GM18498 (cell line): ENCODE results near the gene SHF.
A peak's percentile ranks its signal among the peaks of the same experiment; 100 is the strongest.

ENCODE experiments used
- ATAC-seq: cut with Tn5 transposase; IDR thresholded peaks from one replicate; pipeline ENCODE4 v1.9.1; 2021; ENCODE audit warnings: mild to moderate bottlenecking, moderate library complexity; ENCODE audit not compliant: unreplicated experiment

The SHF gene

DNA sequence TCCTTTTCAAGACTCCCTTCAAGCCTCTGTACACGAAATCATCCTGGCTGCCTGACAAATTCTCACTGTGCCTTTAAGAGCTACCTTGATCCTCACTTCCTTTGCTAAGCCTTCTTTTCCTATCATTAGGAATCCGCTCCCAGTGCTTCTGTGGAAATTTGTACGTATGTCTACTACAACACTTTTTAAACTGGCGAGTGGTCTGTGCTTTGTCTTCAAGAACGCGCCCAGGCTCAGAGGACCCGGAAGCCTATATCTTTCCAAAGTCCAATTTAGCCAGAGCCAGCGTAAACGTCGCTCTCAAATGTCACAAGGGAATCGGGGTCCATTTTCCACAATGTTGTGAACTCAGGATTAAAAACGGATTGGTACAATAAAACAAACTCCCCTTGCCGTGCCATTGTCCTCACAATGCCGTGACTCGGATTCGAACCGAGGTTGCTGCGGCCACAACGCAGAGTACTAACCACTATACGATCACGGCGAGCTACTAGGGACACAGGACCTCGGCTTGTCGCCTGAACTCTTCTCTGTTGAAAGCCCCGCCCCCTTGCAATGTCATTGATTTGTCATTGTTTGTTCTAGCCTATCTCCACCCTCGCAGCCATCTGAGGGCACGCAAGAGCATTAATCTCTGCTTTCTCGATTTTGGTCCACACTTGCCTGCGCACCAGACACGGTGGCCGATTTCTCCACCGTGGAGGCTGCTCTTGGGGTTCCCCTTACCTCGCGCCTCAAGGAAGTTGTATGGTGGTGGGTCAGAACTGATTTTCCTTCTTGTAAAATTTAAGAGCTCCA lies 12.4 kb upstream of the SHF start:
- ATAC-seq = peak; percentile 42

- peak; percentile 8 for ATAC-seq
Observed at GRCh38 chr15:45199136-45199810, 11.5 kb upstream of the SHF start.

GRCh38 chr15:45198337-45199135 lies 10.8 kb upstream of the SHF start:
- peak; percentile 62 for ATAC-seq

- ATAC-seq = no peak
Observed at GRCh38 chr15:45197512-45197911, 9.7 kb upstream of the SHF start.

DNA sequence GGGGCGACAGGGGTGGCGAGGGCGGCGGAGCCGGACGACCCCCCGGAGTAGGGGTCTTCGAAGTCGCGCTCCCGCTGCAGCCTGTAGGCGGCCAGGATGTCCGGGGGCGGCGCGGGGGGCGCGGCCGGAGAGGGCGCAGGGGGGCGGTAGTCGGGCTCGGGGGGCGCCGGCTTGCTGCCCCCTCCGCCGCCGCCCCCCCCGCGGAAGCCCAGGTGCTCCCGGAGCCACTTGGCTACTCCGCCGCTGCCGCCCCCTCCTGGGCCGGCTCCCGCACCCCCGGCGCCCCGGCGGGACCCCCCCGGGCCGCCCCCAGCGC lies 230 bp downstream of the SHF start:
- no peak for ATAC-seq

DNA sequence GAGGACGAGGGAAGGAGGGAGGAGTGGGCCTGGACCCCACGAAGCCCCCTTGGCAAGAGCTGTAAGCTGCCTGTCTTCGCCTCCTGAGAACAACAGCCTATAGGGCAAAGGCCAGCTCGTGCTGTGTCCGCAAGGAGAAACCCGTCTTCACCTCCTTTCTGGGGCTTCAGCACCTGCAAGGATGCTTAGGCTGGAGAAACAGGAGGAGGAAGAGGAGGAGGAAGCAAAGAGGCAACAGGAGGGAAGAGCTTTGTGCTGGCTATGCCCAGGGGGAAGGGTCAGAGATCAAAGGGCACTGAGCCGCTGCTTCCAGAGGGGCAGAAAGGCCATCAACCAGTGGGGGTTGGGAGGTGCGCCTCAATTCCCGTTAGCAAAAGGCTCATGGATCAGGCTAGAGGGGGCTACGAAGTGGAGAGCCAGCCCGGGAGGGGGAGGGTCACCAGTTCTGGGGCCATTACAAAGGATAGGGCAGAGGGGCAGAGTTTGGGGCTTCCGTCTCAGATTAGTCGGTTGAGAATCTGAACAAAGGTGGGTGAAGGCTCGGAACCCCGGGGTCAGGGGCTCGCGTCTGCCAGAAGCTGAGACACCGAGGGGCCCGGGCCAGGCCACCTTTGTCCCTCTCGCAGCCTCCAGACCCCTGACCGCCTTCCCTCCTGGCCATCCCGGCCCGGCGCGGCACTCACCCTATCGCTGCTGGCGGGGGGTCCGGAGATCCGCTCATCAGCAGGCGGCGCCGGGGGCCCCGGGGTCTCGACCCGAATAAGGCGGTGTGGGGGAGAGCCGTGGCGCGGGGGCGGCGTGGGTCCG lies 792 bp downstream of the SHF start:
- no peak for ATAC-seq

- ATAC-seq = no peak
Observed at GRCh38 chr15:45185903-45186770, 1.6 kb downstream of the SHF start.

DNA sequence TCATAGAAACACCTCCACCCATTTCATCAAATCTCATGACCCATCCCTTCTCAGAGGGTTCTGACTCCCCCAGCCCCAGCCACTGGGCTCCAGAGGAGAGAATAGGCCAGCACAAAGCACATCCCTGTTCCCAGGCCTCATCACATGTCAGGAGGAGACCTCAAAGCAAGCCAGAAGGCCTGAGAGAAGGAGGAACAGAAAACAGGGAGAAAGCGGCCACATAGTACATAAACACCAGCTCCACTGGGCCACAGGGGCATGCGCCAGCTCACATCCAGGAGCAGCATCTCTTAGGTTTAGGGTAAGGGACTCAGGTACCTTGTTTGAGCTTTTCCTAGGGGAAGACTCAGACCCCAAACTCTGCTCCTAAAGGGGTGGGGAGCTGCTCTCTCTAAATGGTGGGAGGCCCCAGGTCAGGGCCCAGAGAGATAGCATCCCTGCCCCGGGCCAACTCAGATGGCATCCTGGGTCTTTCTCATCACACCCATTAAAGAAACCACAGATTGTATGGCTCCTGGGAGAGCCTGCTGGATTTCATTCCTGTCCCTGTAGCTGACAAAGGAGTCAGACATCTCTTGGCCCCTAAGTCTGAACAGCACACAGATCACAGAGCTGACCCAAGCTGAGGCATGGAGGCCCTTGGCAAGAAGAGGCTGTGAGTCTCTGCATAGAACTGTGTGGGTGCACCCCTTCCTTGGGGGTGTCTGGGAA lies 2.5 kb downstream of the SHF start:
- no peak for ATAC-seq

DNA sequence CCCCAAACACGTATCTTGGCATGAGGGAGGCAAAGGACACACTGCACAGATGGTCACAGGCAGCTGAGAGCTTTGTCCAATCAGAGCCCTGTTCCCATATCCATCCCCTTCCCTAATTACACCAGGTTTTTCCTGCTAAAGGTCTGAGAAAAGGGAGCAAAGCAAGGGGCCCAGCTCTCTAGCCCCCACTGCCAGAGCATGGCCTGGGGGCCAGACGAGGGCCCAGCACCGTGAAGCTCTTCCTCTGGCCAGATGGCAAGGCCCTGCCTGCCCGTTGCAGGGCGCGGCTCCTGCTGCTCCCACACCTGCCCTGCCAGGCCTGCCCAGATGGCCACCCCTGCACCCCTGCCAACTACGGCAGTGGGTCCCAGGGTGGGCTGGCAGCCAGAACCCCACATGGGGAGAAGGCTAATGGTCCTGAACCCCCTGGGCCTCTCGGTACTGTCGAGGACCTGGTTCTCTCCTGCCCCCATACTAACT lies 3.2 kb downstream of the SHF start:
- no peak for ATAC-seq

- no peak for ATAC-seq
Observed at GRCh38 chr15:45183511-45183910, 4.3 kb downstream of the SHF start.

DNA sequence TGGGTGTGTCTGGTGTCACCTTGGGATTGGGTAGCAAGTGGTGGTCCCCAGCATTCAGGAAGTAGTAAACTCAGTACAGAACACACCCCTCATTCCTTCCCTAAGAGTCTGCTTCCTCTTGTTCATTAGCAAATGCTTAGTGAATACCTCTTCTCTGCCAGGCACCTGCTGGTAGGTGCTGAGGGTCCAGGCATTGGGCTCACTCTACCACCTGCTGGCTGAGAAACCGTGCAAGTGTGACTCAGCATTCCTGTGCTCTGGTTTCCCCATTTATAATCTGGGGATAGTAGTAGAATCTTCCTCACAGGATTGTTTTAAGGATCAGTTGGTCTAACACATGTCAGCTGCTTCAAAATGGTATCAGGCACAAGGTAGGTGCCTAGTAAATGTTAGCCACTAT lies 4.8 kb downstream of the SHF start:
- ATAC-seq = no peak

DNA sequence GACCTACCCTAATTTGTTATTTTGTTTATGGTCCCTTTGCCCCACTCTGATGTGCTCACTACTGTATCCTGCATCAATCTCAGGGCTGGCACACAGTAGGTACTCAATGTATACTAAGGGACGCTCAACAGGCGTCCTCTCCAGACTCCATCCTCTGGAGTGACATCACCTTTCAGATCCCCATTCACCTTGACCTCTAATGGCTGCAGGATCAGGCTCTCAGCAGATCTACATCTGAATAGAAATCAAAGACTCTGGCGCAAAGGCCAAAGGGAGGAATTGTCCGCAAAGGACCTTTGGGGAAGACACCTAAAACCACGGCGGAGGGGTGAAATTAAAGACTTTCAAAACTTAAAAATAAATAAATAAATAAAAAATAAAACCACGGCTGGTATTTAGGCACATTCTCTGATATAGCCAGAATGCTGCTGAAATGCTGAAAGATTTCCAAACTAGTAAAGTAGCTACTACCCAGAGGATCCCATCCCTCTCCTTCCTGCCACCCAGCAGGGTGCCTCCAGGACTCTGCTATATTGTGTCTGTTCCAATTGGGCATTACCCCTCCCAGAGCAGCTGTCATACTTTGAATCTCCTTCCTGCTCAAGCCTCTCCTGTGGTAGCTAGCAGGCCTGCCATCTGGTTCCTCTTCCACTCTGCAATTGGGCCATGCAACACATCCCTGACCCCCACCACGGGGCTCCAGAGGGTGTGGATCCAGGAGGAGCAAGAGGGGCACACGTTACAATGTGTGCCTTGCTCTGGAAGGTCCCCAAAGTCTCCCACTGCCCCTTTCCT lies 6.1 kb downstream of the SHF start:
- no peak for ATAC-seq

- no peak for ATAC-seq
Observed at GRCh38 chr15:45180648-45181436, 6.9 kb downstream of the SHF start.

DNA sequence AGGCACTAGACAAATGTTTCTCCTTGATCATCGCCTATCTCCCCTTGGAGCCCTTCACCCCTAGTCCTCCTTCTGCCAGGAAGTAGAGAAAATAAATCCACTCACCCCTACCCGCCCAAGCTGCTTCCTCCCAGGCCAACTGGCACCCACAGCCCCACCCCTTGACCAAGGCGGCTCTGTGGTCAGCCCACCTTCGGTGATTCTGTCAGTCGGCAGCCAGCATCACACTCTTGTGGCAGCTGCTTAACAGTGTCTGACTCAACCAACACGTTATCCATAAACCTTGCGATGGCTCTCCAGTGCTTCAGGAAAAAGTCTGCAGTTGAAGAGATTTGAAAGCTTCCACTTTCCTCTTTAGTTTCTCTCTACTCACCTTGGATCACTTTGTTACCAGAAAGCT lies 7.6 kb downstream of the SHF start:
- ATAC-seq = no peak

DNA sequence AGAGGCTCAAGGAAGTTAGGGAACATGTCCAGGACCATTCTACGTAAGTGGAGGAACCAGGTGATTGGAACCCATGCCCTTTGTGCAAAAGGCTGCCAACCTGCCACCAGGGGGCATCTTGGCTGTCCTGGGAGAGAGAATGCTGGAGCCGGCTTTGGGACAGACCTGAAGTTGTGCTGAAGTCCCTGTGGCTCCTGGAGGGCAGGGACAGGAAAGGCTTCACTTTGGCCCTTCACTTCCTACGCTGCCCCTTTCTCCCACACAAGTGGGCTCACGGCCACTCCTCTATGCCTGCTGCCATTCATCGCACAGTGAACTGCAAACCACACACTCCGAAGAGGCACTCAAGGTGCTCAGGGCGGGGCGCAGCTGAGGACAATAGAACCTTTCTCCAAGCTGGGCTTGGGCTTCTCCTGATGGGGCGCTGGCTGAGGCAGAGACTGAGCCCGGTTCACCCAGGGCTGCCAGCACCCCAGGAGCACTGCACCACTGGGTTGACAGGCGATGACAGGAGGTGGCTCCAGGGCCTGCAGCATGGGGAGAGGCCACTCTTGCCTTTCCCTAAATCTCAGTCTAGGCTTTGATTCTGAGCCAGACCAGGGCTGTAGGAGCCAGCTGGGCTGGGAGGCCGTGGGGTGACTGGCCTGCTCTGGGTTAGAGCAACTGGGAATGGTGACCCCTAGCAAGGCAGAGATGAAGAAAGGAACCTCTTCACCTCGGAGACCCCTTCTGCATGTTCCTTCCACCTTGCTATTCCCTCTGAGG lies 8.4 kb downstream of the SHF start:
- ATAC-seq = no peak

GRCh38 chr15:45177285-45177684 lies 10.5 kb downstream of the SHF start:
- no peak for ATAC-seq

- no peak for ATAC-seq
Observed at GRCh38 chr15:45174577-45174976, 13.2 kb downstream of the SHF start.
